ENCODE measurements around the gene SNRNP35. TPM values are rescaled to one million over a fixed set of nuclear protein-coding genes. Genes with fewer than 3 reads are reported as not detected.
"Not testable (repeated sequence)": the region's sequence is repeated elsewhere in the genome, so short reads cannot be mapped to it uniquely, and the experiment has no call there.

The SNRNP35 gene
- polyA plus RNA-seq (2013, experiment 1 of 2) = 15.1 TPM
- 15.7 TPM for polyA plus RNA-seq (2013, experiment 2 of 2)

- Histone ChIP-seq H4K8ac (ENCODE audit: low read depth, low read length) (peak within 1 kb of the TSS; percentile 98), H3K4ac (ENCODE audit: low read depth, low read length) (peak within 1 kb of the TSS; percentile 62), H4K5ac (ENCODE audit: low read length) (no peak within 1 kb of the TSS), H3K27ac (ENCODE audit: low read depth, low read length) (peak within 1 kb of the TSS; percentile 100), H3K27me3 (ENCODE audit: insufficient read depth, low read length, poor library complexity) (no peaks in the 10 kb centered on the region), H3K18ac (ENCODE audit: low read length) (peak within 1 kb of the TSS; percentile 91), H2BK15ac (replicated peaks; ENCODE audit: low read depth) (no peak within 1 kb of the TSS), H3K9ac (ENCODE audit: low read length) (peak within 1 kb of the TSS; percentile 90), H3K36me3 (ENCODE audit: control insufficient read depth, insufficient read depth, low read length) (no peaks in the 10 kb centered on the region), H3K79me1 (ENCODE audit: low read length) (no peaks in the 10 kb centered on the region), H3K56ac (ENCODE audit: low read length) (peak within 1 kb of the TSS; percentile 100), H3K23ac (ENCODE audit: low read length) (no peak within 1 kb of the TSS), H3K4me2 (ENCODE audit: low read length) (peak within 1 kb of the TSS; percentile 56), H2BK120ac (ENCODE audit: low read depth, low read length) (no peak within 1 kb of the TSS), H2BK5ac (ENCODE audit: low read length) (peak within 1 kb of the TSS; percentile 77), H3K4me3 (ENCODE audit: low read length) (peak within 1 kb of the TSS; percentile 83), H3K79me2 (ENCODE audit: control insufficient read depth, insufficient read depth, low read length) (no peaks in the 10 kb centered on the region), H3K4me1 (ENCODE audit: control insufficient read depth, low read depth, low read length) (no peaks in the 10 kb centered on the region), H2AK5ac (ENCODE audit: low read length) (no peak within 1 kb of the TSS)
- DNase-seq = peak; percentile 96
- WGBS (ENCODE audit: extremely low coverage, insufficient coverage, low lambda C conversion rate) = no CpG with 5 or more reads among the region's 48 CpGs
Measured at GRCh38 chr12:123457980-123458779, at the start of gene SNRNP35. SNRNP35 (plus strand) TSS chr12:123458139; CDS start chr12:123465541, 7,402 bp downstream.

GRCh38 chr12:123408619-123409018, 49.3 kb upstream of the SNRNP35 start:
- not testable (repeated sequence) for H3K79me2 ChIP-seq (ENCODE audit: control insufficient read depth, insufficient read depth, low read length); H3K4me2 ChIP-seq (ENCODE audit: low read length); H3K27ac ChIP-seq (ENCODE audit: low read depth, low read length); H2BK120ac ChIP-seq (ENCODE audit: low read depth, low read length); H3K9ac ChIP-seq (ENCODE audit: low read length); H3K4me3 ChIP-seq (ENCODE audit: low read length); H3K4ac ChIP-seq (ENCODE audit: low read depth, low read length); H3K79me1 ChIP-seq (ENCODE audit: low read length); H3K27me3 ChIP-seq (ENCODE audit: insufficient read depth, low read length, poor library complexity); H3K23ac ChIP-seq (ENCODE audit: low read length); H4K8ac ChIP-seq (ENCODE audit: low read depth, low read length); DNase-seq; H3K56ac ChIP-seq (ENCODE audit: low read length); H3K18ac ChIP-seq (ENCODE audit: low read length); H3K36me3 ChIP-seq (ENCODE audit: control insufficient read depth, insufficient read depth, low read length); H2AK5ac ChIP-seq (ENCODE audit: low read length); H2BK5ac ChIP-seq (ENCODE audit: low read length); H2BK15ac ChIP-seq (replicated peaks; ENCODE audit: low read depth); H4K5ac ChIP-seq (ENCODE audit: low read length); H3K4me1 ChIP-seq (ENCODE audit: control insufficient read depth, low read depth, low read length)
- no CpG with 5 or more reads among the region's 7 CpGs for WGBS (ENCODE audit: extremely low coverage, insufficient coverage, low lambda C conversion rate)

- not testable (repeated sequence) for H3K36me3 ChIP-seq (ENCODE audit: control insufficient read depth, insufficient read depth, low read length)
- WGBS (ENCODE audit: extremely low coverage, insufficient coverage, low lambda C conversion rate) = no CpG with 5 or more reads among the region's 11 CpGs
Measured at GRCh38 chr12:123409284-123410040, 48.5 kb upstream of the SNRNP35 start.

DNA sequence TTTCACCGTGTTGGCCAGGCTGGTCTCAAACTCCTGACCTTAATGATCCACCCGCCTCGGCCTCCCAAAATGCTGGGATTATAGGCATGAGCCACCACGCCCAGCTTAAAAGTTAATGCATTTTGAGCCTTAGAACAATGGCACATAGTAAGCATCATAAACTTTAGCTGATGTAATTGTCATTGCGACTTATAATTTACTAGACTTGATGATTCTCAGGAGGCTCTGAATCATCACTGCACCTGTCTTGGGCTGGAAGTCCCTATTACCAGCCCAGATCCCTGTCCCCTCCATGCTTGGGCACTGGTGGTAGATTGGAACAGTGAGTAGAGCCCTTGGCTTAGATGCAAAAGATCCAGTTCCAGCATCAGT, 47.9 kb upstream of the SNRNP35 start:
- no CpG with 5 or more reads among the region's 5 CpGs for WGBS (ENCODE audit: extremely low coverage, insufficient coverage, low lambda C conversion rate)
- H3K56ac ChIP-seq (ENCODE audit: low read length) = no peak overlapping the region

More at GRCh38 chr12:123409284-123410040, 48.5 kb upstream of the SNRNP35 start:
- H2BK15ac ChIP-seq (replicated peaks; ENCODE audit: low read depth); H3K4me1 ChIP-seq (ENCODE audit: control insufficient read depth, low read depth, low read length); H2BK5ac ChIP-seq (ENCODE audit: low read length); H3K4ac ChIP-seq (ENCODE audit: low read depth, low read length); H3K79me2 ChIP-seq (ENCODE audit: control insufficient read depth, insufficient read depth, low read length); H3K27ac ChIP-seq (ENCODE audit: low read depth, low read length); H3K79me1 ChIP-seq (ENCODE audit: low read length); DNase-seq; H3K4me3 ChIP-seq (ENCODE audit: low read length); H3K9ac ChIP-seq (ENCODE audit: low read length); H2BK120ac ChIP-seq (ENCODE audit: low read depth, low read length); H3K27me3 ChIP-seq (ENCODE audit: insufficient read depth, low read length, poor library complexity); H3K23ac ChIP-seq (ENCODE audit: low read length); H2AK5ac ChIP-seq (ENCODE audit: low read length); H4K5ac ChIP-seq (ENCODE audit: low read length); H4K8ac ChIP-seq (ENCODE audit: low read depth, low read length); H3K4me2 ChIP-seq (ENCODE audit: low read length); H3K56ac ChIP-seq (ENCODE audit: low read length); H3K18ac ChIP-seq (ENCODE audit: low read length): not testable (repeated sequence)

GRCh38 chr12:123421314-123421713, 36.6 kb upstream of the SNRNP35 start:
- H2BK15ac ChIP-seq (replicated peaks; ENCODE audit: low read depth) = no peak overlapping the region

More for the DNA sequence above, 47.9 kb upstream of the SNRNP35 start:
- no peak overlapping the region for H2BK120ac ChIP-seq (ENCODE audit: low read depth, low read length)
- no peak overlapping the region for H3K9ac ChIP-seq (ENCODE audit: low read length)
- no peak overlapping the region for H3K4me2 ChIP-seq (ENCODE audit: low read length)
- DNase-seq = no peak
- no peak overlapping the region for H2AK5ac ChIP-seq (ENCODE audit: low read length)
- no peaks in the 10 kb centered on the region for H3K79me2 ChIP-seq (ENCODE audit: control insufficient read depth, insufficient read depth, low read length)
- no peak overlapping the region for H3K23ac ChIP-seq (ENCODE audit: low read length)
- no peak overlapping the region for H3K4me3 ChIP-seq (ENCODE audit: low read length)
- no peak overlapping the region for H2BK5ac ChIP-seq (ENCODE audit: low read length)
- H3K27ac ChIP-seq (ENCODE audit: low read depth, low read length) = no peak overlapping the region
- H3K27me3 ChIP-seq (ENCODE audit: insufficient read depth, low read length, poor library complexity) = no peaks in the 10 kb centered on the region
- no peak overlapping the region for H4K5ac ChIP-seq (ENCODE audit: low read length)
- no peak overlapping the region for H3K4ac ChIP-seq (ENCODE audit: low read depth, low read length)
- H3K36me3 ChIP-seq (ENCODE audit: control insufficient read depth, insufficient read depth, low read length) = no peaks in the 10 kb centered on the region
- H4K8ac ChIP-seq (ENCODE audit: low read depth, low read length) = no peak overlapping the region
- no peaks in the 10 kb centered on the region for H3K79me1 ChIP-seq (ENCODE audit: low read length)
- no peak overlapping the region for H2BK15ac ChIP-seq (replicated peaks; ENCODE audit: low read depth)
- no peak overlapping the region for H3K18ac ChIP-seq (ENCODE audit: low read length)
- H3K4me1 ChIP-seq (ENCODE audit: control insufficient read depth, low read depth, low read length) = no peaks in the 10 kb centered on the region

More at GRCh38 chr12:123421314-123421713, 36.6 kb upstream of the SNRNP35 start:
- Histone ChIP-seq H2BK120ac (ENCODE audit: low read depth, low read length) (no peak overlapping the region), H4K5ac (ENCODE audit: low read length) (no peak overlapping the region), H3K36me3 (ENCODE audit: control insufficient read depth, insufficient read depth, low read length) (no peaks in the 10 kb centered on the region), H4K8ac (ENCODE audit: low read depth, low read length) (no peak overlapping the region), H3K4me2 (ENCODE audit: low read length) (no peak overlapping the region), H3K4ac (ENCODE audit: low read depth, low read length) (no peak overlapping the region), H3K4me3 (ENCODE audit: low read length) (no peak overlapping the region), H2BK5ac (ENCODE audit: low read length) (no peak overlapping the region), H3K27me3 (ENCODE audit: insufficient read depth, low read length, poor library complexity) (no peaks in the 10 kb centered on the region), H3K9ac (ENCODE audit: low read length) (no peak overlapping the region), H3K79me2 (ENCODE audit: control insufficient read depth, insufficient read depth, low read length) (no peaks in the 10 kb centered on the region), H3K56ac (ENCODE audit: low read length) (no peak overlapping the region), H3K27ac (ENCODE audit: low read depth, low read length) (no peak overlapping the region), H3K79me1 (ENCODE audit: low read length) (no peaks in the 10 kb centered on the region), H3K23ac (ENCODE audit: low read length) (no peak overlapping the region), H2AK5ac (ENCODE audit: low read length) (no peak overlapping the region), H3K18ac (ENCODE audit: low read length) (no peak overlapping the region), H3K4me1 (ENCODE audit: control insufficient read depth, low read depth, low read length) (no peaks in the 10 kb centered on the region)
- no CpG with 5 or more reads among the region's 2 CpGs for WGBS (ENCODE audit: extremely low coverage, insufficient coverage, low lambda C conversion rate)
- peak; percentile 25 for DNase-seq

All from mesendoderm (in vitro differentiated cells).